Erythroblast (primary cell): ENCODE measurements around the gene MTHFD1L.

ENCODE experiments used
- GATA1 ChIP-seq: IDR thresholded peaks from 2 replicates; pipeline ENCODE4 v1.6.1; 2011; ENCODE audit warnings: low read depth, mild to moderate bottlenecking, control low read depth, low read length, moderate library complexity
- POLR2A ChIP-seq: IDR thresholded peaks from 2 replicates; pipeline ENCODE4 v1.6.1; 2011; ENCODE audit warnings: mild to moderate bottlenecking, low read length

DNA sequence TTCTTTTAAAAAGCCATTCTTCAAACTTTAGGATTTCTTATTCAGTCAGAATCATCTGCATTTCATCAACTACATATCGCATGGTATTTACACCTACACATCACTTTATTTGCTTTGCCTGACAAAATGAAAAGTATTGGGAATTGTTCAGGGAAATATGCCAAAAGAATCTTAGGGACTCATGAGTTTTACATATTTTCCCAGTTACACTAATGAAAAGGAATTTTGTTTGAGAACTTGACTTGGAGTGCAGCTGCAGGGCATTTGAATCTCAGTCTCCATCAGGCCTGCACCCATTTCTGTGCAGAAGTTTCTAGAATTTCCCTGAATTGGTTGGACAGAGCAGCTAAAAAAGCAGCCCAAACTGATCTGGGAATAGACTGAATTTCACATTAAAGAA, 65.3 kb downstream of the MTHFD1L start:
- no peak for TF ChIP-seq POLR2A
- no peak for TF ChIP-seq GATA1
